ENCODE measurements around the gene CTNNA3.
A peak's percentile ranks its signal among the peaks of the same experiment; 100 is the strongest.

Gene CTNNA3

GRCh38 chr10:67666416-67667034 lies 29.5 kb downstream of the CTNNA3 start:
- peak in 1 of 56 donors; percentile 44 for DNase-seq

DNA sequence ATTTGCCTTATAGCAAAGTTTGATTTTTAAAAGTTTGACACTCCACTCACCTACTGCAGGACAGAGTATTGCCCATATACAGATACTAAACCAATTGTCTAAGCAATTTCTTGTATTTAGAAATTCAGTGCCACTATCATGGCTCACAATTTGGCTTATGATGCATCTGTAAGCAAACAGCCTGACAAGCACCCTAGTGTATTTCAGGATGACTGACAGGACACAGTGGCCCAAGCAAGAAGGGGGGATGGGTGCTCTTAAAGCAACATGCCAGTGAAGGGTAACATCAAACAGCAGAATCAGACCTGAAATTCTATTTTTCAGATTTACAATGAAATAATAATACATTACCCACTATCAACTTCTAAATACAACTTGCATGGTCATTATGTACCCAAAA lies 30.5 kb downstream of the CTNNA3 start:
- DNase-seq = peak in 47 of 56 donors; percentile 2 to 90 (median 49)

GRCh38 chr10:67664942-67665341 lies 31.1 kb downstream of the CTNNA3 start:
- DNase-seq = no peak

- peak in 36 of 56 donors; percentile 0 to 68 (median 36) for DNase-seq
These were observed 32.4 kb downstream of the CTNNA3 start for GRCh38 chr10:67663449-67664087.

- DNase-seq = no peak
These were observed 33.6 kb downstream of the CTNNA3 start for GRCh38 chr10:67662415-67662814.

GRCh38 chr10:67659497-67659896 lies 36.5 kb downstream of the CTNNA3 start:
- no peak for DNase-seq

- DNase-seq = peak in 19 of 56 donors; percentile 1 to 52 (median 9)
These were observed 38.2 kb downstream of the CTNNA3 start for GRCh38 chr10:67657775-67658174.

DNA sequence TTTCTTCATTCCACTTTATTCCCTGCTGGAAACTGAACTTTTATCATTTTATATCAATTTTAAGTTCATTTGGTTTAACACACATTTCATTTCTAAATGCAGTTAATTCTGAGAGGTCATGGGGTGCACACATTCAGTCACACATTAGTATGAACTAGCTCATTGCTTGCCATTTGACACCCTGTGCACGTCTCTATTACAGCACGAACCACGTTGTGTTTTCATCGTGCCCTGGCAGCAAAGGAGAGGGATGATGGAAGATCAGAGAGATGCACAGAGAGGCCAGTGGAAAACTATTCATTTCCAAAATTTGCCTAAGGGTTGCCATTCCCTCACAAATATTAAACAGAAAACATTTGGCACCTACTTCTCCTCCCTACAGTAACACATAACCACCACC lies 45.4 kb downstream of the CTNNA3 start:
- DNase-seq = no peak

GRCh38 chr10:67648613-67649229 lies 47.3 kb downstream of the CTNNA3 start:
- DNase-seq = no peak

- DNase-seq = no peak
These were observed 65.1 kb downstream of the CTNNA3 start for GRCh38 chr10:67630904-67631303.

DNA sequence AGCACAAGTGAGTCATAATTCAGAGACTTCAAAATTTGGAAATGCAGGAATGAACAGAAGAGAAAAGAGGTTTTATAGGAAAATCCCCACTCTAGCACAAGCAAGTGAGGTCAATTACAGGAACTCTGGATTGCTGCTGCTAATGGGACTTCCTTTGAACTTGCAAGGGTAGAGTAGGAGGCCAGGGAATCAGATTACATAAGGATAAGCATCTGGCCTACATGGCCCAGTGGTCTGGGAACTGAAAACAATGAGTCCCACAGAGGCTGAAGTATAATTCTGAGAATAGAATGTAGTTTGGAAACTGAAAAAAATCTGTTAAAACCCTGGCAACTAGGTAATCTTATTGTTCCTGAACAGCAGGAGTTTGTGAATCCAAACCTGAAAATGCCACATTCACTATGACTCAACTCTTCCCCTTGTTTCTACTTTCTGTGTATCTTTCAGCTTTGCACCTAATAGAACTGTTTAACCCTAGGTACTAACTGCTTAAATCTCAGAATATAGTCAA lies 66.5 kb downstream of the CTNNA3 start:
- DNase-seq = no peak

DNA sequence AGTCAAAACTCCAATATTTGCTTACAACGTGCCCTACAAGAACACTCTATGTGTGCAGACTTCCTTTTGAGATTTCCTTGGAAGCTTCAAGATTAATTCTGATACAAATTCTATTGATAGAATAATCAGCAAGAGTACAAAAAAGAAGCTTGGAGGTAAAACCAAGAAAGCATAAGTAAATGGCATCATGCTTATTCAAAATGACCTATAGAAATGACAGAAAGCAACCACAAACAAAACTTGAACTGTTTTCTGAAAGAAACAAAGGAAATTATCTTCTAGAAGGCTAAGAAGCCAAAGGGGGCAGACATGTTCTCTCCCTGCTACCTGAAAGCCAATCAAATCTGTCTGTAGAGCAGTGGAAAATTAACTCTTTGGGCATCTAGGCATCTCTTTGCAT lies 73.0 kb downstream of the CTNNA3 start:
- no peak for DNase-seq

GRCh38 chr10:67622511-67622910 lies 73.5 kb downstream of the CTNNA3 start:
- DNase-seq = no peak

GRCh38 chr10:67621834-67622233 lies 74.2 kb downstream of the CTNNA3 start:
- DNase-seq = no peak

DNA sequence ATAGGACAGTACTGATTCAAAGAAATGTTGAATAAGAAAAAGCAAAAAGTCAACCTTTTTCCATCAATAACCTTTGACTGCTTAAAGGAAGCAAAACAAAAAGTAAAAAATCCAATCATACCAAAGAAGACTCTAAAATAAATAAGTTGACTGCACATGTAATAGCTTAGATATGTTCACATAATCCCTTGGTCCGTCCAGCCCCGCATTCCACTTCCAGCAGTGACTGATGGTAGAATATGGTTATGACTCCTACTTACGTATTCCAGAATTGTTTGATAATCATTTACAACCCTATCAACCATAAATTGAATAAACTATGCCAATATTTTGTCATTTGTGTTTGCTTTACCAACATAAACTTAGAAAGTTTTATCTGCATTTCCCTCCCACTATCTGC lies 77.9 kb downstream of the CTNNA3 start:
- no peak for DNase-seq

DNA sequence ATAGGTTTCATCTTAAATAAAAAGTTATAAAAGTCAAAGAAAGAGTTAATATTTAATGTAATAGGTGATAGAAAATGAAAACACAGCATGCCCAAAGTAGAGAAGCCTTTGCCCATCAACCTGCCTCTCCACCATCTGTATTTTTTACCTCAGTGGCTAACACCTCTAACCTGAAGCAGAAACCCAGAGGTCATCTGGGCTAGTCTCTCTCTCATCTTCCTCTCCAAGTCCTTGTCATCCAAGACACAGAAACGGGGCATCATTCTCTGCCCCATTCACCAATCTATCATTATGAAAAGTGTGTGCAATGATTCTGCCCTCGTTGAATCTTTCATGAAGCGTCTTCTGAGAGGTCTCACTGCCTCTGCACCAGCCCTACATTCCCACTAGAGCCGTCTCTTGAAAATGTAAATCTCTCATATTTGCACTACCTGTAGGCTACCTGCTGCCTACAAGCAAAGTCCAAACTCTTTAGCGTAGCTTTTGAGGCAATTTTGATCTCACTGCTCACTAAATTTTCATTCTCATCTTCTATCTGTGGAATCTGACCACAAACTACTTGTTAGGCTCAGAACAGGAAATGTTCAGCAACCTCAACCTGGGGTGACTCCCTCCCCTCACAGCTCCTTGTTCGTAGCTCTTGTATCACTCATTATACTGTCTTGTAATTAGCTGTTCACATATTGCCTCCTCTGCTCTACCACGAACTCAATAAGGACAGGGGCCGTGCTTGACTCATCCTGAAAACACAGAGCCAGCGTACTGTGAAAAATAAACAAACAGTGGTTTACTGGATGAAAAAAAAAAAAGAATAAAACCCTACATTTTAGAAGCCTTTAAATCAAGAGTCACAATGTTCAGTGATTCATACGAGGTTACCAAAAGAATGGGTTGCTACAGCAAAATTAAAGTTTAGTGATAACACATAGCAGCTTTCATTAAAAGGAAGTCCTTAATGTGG lies 83.1 kb downstream of the CTNNA3 start:
- DNase-seq = no peak

- no peak for DNase-seq
These were observed 83.8 kb downstream of the CTNNA3 start for GRCh38 chr10:67612176-67612575.

GRCh38 chr10:67609996-67610793 lies 85.8 kb downstream of the CTNNA3 start:
- DNase-seq = no peak

DNA sequence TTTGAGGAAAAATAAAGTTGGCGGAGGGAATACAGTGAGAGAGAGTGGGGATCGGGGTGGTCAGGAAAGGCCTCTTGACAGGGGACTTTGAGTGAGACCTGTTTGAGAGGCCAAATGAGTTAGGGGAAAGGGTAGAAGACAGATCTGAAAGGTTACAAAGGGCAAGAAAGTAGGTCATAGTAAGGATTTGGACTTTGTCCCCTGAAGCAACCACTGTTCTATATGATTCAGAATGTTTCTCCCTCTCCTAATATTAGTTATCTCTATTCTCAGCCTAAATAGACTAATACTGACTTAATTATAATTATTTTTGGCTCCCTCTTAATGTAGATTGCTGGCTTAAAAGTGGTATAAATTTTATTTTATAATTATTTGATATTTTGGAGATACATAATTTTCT lies 88.0 kb downstream of the CTNNA3 start:
- DNase-seq = no peak

GRCh38 chr10:67607472-67607871 lies 88.5 kb downstream of the CTNNA3 start:
- DNase-seq = no peak

- no peak for DNase-seq
These were observed 89.4 kb downstream of the CTNNA3 start for GRCh38 chr10:67606572-67606971.
